22Rv1 (cell line): ENCODE results near the gene COA3.

Experiments used
- ZFX ChIP-seq: fragments of 450-650 bp; IDR thresholded peaks from 2 replicates; pipeline ENCODE4 v1.6.1; 2017; ENCODE audit warnings: antibody characterized with exemption, borderline replicate concordance
- TF ChIP-seq, protein P1 (sequence below): fragments of 450-650 bp; IDR thresholded peaks from 2 replicates; pipeline ENCODE4 v1.5.1; 2017; ENCODE audit warnings: mild to moderate bottlenecking

DNA sequence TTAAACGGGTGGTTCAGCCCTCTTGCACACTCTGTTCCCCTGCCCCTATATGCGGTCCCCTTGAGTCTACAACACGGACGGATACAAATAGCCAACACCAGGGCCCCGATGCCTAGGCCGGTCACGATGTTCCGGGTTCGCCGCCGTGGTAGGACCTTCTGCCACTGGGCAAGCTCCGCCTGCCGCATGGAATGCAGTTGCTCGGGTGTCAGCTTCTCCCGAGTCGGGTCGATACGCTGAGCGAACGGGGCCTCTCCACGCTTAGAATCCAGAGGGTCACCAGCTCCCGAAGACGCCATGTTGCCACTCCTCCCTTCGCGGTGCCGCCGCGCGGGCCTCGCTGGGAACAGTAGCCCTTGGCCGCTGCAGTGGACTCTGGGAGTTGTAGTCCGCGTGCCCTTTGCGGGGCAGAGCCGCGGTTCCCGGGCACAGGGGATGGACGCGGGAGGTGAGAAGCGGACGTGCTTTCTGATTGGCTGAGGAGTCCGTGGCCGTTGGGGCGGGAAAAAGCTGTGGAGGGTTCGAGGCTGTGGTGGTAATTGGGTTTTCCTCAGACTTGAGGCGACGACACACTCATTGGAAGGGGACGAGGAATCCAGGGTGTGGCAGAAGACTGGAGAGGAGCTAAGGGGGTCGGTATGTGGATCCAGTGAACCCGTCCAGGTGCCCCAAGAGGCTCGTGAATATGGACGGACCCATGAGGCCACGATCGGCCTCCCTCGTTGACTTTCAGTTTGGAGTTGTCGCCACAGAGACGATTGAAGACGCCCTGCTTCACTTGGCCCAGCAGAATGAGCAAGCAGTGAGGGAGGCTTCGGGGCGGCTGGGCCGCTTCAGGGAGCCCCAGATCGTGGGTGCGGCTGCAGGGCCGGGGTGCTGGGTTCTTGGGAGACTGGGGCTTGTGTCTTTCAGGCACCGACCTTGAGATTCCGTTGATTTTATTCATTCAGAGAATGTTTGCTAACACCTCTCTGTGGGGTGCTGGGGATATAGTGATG, at the start of gene COA3, which contains the start of gene CNTD1:
- TF ChIP-seq, protein P1, sequence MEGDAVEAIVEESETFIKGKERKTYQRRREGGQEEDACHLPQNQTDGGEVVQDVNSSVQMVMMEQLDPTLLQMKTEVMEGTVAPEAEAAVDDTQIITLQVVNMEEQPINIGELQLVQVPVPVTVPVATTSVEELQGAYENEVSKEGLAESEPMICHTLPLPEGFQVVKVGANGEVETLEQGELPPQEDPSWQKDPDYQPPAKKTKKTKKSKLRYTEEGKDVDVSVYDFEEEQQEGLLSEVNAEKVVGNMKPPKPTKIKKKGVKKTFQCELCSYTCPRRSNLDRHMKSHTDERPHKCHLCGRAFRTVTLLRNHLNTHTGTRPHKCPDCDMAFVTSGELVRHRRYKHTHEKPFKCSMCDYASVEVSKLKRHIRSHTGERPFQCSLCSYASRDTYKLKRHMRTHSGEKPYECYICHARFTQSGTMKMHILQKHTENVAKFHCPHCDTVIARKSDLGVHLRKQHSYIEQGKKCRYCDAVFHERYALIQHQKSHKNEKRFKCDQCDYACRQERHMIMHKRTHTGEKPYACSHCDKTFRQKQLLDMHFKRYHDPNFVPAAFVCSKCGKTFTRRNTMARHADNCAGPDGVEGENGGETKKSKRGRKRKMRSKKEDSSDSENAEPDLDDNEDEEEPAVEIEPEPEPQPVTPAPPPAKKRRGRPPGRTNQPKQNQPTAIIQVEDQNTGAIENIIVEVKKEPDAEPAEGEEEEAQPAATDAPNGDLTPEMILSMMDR = no peak
- TF ChIP-seq ZFX = no peak
